ENCODE measurements around the gene CAMK1D.

- TF ChIP-seq CTCF (IDR thresholded peaks at IDR 0.05) (no peak), POLR2A (IDR thresholded peaks at IDR 0.05) (no peak), EP300 (IDR thresholded peaks at IDR 0.05) (no peak)
Measured at GRCh38 chr10:12469345-12469744, 120.0 kb downstream of the CAMK1D start.
